Measurements from ENCODE around the gene TMEM74B.
A peak's percentile ranks its signal among the peaks of the same experiment; 100 is the strongest.
"Not testable (repeated sequence)": the region's sequence is repeated elsewhere in the genome, so short reads cannot be mapped to it uniquely, and the experiment has no call there.

TMEM74B gene

DNA sequence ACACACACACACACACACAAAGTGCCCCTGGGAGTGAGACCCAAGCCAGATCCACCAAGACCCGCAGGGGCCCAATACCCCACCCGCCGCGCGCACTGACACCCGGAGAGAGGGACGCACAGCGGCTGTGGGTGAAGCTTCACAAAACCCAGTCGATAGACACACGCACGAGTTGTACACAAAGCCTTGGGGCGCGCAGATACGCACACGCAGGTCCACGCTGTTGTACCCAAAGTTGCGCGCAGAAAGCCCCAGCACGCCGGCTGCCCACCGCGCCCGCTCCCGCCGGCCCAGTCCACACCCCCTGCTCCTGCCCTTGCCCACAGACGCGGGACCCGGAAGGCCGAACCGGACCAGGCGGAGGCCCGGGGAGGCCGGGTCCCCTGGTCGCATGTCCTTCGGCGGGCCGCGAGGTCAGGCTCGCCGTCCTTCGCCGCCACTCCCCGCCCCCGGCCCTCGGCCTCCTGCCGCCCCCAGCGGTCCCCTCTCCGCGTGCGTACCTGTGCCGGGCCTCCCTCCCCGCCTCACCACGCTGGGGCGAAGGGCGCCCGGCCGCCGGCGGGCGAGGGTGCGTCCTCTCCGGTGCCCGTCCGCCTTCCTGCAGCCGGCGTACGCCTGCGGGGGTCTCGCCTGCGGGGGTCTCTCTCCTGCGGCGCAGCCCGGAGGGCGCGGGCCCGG, at the start of gene TMEM74B:
Gene TMEM74B (minus strand): TSS at position 344 of the 678 bp plus-strand sequence. CDS start 1,180 bp downstream, outside the sequence.
- no peak for DNase-seq

DNA sequence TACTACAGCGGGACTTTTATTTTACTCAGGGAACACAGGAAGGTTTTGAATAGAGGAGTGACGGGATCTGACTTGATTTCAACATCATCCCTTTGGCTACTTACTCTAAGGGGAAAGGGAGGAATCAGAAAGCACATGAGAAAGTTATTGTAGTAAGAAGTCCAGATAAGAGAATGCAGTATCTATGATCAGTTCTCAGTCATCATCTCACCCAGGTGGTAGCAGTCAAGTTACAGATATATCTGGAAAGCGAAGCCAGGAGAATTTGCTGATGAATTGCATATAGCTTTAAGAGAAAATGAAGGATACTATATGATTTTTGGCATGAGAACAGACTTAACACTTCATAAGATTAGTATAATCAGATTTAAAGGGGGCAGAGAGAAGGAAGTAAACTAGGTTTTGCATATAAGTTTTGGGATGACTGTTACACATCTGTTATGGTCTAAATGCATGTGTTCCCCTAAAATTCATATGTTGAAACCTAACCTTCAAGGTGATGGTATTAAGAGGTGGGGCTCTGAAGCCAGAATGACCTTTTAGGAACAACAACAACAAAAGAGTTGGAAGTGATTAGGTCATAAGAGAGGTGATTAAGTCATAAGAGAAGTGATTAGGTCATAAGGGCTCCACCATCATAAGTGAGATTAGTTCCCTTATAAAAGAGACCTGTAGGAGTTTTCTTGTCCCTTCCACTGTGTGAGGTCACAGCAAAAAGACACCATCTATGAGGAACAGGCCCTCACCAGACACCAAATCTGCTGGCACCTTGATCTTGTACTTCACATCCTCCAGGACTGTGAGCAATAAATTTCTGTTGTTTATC, 47.7 kb upstream of the TMEM74B start:
- DNase-seq = no peak

DNA sequence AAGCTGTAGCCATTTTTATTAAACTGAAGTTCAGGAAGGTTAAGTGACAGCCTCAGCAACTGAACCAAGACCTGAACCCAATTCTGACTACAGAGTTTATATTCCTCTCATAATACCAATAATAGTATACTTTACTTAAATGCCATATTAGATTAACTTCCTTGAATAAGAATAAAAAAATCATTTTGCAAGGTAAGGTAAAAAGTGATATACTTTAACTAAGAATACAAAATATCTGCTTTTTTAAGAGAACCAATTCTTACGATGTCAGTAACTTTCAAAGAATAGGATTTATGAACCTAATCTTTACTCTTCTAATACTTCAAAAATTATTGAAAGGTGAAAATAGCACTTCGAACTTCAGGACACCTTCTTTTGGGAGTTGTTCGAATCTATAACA, 44.8 kb upstream of the TMEM74B start:
- no peak for DNase-seq

DNA sequence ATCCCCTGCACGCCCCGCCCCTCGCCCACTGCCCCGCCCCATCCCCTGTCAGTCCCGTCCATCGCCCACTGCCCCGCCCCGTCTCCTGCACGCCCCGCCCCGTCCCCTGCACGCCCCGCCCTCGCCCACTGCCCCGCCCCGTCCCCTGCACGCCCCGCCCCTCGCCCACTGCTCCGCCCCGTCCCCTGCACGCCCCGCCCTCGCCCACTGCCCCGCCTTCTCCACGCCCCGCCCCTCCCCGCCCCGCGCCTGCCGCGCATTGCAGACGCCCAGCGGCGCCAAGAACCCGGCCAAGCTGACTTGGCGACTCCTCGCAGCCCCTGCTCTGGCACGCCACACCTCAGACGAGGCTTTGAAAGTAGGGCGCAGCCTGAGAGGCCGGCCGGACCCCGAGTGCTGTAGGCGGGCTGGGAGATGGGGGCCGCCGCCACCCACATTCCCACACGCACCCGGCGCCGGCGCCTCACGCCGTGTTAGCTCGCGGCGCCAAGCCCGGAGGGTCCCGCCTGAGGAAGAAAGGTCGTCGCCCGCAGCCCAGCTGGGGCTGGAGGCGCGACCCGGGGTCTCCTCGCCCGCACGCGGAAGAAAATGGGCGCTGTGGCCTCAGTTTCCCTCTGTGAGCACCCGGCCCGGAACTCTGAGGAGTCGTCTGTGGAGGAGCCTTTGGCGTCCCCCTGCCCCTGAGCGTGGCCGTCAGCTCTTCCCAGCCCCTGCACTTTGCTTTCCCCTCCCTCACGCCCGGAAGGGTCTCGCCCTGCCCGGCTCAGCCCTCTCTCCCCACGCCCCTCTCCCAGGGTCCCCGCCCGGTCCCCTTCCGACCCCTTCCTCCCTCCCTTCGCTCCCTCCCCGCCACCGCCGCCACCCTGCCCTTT, 41.2 kb upstream of the TMEM74B start, which contains the start of gene RAD21L1:
Gene RAD21L1 (plus strand): TSS at position 262 of the 872 bp plus-strand sequence. CDS start 2,410 bp downstream, outside the sequence.
- DNase-seq = no peak

DNA sequence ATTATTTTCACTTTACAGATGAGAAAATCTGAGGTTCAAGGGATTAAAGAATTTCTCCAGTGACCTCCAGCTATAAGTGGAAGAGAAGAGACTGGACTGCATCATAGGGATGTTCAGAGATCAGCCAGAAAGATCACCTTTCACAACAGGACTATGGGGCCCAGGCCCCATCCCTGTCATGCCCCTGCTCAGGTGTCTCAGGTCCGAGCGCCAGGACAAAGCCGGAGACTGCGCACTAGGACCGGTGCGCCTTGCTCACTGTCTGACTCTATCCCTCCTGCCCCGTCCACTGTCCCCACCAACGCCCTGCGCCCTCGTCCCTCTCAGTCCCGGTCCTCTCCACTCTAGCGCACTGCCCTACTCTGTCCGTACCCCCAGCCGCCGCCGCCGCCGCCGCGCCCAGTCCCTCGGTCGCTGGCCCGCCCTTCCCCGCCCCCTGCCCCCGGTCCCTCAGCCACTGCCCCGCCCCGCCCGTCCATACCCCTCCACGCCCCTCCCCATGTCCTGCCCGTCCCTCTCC, 40.5 kb upstream of the TMEM74B start:
- no peak for DNase-seq

DNA sequence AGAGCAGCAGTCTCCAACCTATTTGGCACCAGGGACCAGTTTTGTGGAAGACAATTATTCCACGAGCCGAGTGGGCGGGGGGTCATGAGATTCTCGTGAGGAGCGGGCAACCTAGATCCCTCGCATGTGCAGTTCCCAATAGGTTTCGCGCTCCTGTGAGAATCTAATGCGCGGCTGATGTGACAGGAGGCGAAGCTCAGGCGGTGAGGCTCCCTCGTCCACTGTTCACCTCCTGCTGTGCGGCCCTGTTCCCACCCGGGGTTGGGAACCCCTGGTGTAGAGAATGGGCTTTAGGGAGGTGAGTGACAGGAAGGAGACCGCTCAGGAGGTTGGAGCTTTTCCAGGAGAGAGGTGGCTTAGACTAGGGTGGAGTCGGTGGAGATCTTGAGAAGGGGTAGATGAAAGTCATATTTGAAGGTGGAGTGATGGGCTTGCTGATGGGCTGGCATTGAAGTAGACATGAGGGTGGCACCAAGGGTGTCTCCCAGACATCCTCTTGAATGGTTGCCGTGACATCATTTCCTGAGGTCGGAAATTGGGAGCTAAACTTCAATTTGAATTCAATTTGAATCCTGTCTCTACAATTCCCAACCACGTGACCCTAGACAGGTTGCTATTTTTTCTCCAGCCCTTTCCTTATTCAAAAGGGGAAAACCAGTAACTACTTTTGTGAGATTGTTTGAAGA, 39.6 kb upstream of the TMEM74B start:
- no peak for DNase-seq

DNA sequence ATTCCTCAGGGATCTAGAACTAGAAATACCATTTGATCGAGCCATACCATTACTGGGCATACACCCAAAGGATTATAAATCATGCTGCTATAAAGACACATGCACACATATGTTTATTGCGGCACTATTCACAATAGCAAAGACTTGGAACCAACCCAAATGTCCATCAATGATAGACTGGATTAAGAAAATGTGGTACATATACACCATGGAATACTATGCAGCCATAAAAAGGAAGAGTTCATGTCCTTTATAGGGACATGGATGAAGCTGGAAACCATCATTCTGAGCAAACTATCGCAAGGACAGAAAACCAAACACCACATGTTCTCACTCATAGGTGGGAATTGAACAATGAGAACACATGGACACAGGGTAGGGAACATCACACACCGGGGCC, 38.0 kb upstream of the TMEM74B start:
- not testable (repeated sequence) for DNase-seq

DNA sequence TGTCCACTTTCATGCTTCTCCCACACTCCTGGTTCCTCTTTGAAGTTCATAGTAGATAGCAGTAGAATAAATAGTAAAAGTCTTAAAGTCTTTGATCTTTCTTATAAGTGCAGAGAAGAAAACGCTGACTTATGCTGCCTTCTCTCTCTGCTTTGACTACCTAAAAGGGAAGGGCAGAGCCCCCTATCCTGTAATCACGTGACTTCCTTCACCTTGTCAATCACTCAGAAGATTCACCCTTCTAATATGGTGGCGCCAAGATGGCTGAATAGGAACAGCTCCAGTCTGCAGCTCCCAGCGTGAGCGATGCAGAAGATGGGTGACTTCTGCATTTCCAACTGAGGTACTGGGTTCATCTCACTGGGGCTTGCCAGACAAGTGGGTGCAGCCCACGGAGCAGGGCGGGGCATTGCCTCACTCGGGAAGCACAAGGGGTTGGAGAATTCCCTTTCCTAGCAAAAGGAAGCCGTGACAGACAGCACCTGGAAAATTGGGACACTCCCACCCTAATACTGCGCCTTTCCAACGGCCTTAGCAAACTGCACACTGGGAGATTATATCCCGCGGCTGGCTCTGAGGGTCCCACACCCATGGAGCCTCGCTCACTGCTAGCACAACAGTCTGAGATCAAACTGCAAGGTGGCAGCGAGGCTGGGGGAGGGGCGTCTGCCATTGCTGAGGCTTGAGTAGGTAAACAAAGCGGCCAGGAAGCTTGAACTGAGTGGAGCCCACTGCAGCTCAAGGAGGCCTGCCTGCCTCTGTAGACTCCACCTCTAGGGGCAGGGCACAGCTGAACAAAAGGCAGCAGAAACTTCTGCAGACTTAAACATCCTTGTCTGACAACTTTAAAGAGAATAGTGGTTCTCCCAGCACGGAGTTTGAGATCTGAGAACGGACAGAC, 32.0 kb upstream of the TMEM74B start:
- not testable (repeated sequence) for DNase-seq

DNA sequence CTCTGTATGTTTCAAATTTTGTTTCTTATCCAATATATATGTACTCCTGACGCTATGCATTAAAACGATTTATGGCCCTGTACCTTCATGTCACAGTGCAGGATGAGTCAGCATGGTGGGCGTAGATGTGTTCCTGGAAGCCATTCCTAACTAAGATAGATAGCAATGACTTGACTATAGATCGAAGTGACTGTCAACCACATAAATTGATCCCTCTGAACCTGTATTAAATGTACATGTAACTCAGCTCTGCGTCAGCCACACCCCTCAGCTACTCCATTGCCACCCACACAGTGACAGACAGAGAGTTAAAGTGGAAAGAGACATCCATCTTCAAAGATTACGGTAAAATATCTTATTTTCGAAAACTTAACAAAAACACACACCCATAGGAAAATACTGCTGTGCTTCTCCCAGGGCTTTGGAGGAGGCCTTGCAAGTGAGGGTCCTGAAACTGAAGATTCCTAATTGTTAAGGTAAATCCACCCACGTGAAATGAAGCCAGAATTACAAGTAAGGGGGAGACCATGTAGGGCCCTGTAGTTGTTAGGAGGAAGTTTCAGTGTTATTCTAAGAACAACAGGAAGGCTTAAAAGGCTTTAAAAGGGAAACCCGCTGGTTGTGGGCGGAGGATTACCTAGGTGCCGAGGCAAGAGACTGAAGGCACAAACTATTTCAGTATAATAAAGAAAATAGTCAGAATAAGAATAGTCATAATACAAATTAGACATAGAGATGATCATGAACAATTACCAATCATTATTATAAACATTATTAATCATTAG, 30.8 kb upstream of the TMEM74B start:
- DNase-seq = no peak

DNA sequence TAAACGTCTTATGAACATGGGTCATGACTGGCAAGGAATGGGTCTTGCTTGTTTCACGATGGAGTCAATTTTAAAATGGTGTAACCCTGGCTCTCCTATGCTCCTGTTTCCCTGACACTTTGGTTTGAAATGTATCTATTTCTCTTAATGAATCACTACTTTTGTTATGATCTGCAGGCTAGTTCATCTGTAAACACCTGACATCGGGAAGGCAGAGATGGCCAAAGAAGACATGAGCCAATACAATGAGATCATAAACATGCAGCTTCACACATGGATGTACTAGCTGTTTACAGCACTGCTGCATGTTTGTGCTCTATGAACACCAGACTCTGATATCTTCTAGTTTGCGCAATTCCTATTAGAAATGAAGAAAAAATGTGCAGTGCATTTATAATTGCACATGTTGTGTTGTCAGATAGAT, 30.1 kb upstream of the TMEM74B start:
- DNase-seq = no peak

DNA sequence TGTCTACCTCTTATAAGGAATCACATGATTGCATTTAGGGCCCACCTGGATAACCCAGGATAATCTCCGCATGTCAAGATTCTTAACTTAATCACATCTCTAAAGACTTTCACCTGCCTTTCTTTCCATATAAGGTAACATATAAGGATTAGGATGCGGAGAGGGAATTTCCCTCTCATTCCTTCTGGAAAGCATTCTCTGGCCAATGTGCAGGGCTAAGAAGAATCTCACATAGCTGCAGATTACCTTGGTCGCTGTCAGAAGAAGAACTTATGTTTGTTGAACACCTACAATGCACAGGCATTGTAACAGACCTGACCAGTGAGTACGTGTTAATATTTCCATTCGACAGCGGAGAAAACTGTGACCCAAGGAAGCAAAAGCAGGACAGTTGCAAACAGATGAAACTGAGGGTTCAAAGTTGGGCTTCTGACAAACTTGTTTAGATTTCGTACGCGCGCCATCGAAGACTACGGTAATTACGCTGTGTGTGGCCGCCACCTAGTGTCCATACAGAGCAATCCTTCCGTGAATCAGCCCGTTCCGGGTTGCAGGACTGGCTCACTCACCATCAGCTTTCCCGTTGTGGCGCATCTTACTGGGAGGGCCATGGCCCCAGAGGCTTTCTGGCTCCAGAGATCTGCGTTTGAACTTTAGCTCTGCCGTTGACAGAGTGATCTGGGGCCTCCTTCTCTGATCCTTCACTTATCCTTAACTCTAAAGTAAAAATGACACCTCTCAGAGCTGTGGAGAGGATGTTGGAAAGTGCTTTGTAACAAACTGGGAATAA, 28.0 kb upstream of the TMEM74B start:
- peak; percentile 14 for DNase-seq

DNA sequence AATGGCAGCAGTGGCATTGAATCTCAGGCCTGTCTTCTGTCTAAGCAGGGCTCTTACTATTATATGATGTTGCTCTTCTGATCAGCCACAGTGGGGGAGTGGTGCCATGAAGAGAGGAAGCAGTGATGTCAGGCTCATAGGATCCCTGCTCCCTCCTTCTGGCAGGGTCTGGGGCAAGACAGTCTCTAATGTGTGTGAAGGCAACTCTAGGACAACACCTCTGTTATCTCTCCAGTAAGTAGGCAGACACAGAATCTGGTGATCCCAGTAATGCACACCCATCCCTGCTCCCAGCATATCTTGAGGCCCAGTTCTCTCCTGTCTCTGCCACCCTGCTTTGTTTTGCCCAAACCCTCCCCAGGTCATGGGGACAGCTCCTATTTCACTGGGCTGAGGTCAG, 27.2 kb upstream of the TMEM74B start:
- DNase-seq = no peak

DNA sequence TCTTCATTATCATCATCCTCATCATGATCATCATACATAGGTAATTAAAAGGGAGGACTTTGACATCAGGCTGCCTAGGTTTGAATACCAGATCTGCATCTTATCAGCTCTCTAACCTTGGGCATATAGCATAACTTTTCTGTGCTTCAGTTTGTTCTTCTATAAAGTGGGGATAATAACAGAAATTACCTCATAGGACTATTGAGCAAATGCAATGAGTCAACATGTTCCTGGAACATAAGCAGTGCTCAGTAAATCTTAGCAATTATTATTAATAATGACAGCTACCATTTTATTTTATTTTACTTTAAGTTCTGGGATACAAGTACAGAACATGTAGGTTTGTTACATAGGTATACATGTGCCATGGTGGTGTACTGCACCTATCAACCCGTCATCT, 25.7 kb upstream of the TMEM74B start:
- no peak for DNase-seq

DNA sequence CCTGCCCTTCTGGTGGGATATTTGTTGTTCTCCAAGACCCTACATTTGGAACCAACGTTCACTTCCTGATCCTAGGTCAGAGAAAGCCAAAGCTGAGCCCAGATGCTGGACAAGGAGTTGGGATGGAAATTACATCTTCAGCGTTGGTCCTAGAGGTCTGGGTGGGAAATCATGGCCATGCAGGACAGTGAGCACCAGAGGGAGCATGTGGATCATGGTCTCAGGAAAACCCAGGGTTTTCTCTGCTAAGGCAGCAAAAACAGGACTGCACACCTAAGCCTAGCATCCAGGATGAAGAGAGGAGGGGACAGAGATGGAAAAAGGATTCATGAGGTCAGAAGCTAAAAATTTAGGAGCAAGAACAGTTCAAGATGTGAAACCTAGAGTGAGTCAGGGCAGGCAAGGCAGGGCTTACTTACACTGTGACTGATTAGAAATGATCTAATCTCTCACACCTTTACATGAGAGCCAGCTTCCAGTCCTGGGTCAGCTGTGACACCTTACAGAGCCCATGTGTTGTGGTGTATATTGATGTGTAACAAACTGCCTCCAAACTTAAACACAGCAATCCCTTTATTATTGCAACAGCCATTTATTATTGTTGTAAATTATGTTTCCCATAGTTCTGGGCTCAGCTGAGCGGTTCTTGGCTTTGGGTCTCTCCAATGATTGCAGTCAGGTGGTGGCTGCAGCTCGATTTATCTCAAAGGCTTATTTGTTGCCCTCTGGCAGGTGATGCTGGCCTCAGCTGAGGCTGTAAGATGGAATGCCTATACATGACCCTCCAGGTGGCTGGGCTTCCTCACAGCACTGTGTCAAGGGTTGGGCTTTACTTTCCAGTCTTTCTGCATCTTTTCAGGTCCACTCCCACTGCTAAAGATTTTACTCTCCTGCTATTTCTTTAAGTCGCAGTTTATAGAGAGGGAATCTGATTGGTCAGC, 24.9 kb upstream of the TMEM74B start:
- DNase-seq = no peak

DNA sequence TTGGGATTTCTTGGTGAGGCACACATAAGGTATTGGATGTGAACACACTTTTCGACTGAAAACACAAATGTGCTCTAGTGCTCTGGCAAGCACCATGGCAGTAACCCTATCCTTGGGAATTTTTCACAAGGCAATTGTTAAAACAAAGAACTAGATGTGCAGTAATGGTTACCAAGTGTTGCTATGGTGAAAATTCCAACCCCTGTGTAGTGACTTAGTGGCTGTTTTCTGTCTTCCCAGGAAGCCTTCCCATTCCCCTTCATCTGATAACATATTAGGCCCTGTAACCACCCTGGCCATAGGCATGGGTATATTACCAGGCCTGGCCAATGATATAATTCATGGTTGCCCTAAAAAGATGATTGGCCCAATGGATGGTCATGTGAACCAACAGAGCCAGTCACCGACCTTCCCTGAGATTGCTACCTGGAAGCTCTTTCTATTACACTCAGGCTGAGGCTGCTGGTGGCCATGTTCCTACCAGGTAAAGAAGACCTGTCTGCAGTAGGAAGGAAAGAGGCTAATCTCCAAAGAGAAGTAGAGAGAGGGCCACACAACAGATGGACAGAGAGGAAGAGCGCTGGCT, 22.6 kb upstream of the TMEM74B start:
- DNase-seq = no peak

DNA sequence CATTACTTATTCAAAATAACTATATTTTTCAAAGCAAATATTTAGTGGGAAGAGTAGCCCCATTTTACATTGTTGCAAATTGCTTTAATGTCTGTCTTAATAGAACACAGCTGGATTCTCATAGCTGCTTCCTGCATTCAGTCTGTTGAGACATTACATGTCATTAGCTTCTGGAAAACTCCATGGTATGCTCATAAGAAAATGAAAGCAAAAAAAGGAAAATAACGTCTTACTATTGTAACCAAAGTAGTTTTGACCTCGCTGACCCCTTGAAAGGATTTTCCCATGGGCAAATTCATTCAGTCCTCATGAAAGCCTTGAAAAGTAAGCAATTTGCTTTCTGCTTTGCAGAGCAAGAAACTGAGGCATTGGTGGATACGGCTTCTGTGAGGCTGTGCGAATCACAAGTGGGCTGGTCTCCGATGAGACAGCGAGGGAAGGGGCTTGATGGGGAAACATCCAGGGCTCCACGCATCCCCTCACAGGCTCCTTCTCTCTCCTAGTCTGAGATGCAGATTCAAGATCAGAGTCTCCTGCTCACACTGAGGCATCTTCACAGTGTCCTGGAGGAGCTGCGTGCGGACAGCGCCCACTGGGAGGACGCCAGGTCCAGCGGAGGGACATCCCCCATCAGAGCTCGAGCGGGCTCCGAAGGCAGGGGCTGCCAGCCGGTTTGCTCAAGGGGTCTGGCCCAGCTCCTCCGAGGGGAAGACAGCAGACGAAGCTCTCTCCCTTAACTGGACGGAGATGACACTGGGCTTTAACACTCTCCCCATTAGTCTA, 21.8 kb upstream of the TMEM74B start:
- no peak for DNase-seq

DNA sequence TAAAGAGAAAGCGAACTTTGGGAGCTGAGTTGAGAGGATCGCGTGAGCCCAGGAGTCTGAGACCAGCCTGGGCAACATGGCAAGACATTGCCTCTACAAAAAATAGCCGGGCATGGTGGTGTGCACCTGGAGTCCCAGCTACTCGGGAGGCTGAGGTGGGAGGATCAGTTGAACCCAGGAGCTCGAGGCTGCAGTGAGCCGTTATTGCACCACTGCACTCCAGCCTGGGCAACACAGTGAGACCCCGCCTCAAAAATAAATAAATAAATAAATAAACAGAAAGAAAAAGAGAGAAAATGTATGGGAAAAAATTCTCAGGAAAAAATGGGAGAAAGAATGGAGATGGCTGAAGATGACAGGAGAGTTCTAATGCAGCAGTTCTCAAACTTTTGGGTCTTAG, 21.0 kb upstream of the TMEM74B start:
- no peak for DNase-seq
